ENCODE results near the gene CLCA1. TPM values are rescaled to one million over a fixed set of nuclear protein-coding genes. Genes with fewer than 3 reads are reported as not detected.

CLCA1 gene
- total RNA-seq, 1 donor from 2014 or later = not detected

DNA sequence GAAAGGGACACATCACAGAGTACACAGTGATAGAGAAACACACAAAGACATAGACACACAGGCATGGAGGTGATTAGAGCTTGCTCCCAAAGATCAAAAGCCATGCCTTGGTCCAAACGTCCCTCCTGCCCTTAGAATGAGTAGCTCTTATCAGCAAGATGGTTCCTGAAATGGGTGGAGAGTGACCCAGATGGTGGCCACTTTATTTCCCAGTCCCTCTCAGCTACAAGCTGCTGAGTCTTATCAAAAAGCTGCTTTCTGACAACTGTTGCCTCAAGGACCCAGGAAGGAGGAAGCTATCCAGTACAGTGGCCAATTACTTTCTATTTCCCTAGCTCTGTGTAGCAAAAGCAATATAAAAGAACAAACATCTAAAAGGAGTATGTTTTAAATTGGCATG, 7.7 kb upstream of the CLCA1 start:
- ATAC-seq = no peak
- intact Hi-C loops (cut with DNase I) = no loop called here
- no peak for DNase-seq (ENCODE audit: low spot score)

DNA sequence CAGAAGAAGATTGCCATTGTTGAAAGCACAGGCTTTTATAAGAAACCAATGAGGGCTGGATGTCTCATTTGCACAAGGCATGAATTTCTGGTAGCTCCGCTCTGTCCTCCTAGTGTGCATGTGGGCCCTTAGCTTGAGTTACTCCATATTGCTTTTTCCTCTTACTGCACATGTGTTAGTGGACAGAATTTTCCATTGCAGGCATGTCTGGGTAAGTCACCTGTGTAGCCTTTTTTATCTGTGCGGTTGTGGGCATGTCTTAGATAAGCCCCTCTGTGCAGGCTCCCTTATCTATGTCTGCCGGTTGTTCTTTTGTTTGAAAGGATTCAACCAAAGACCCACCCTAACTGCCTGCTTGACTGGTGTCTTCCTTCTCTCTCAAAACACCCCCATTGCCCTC, 7.2 kb upstream of the CLCA1 start:
- ATAC-seq = no peak
- intact Hi-C loops (cut with DNase I) = no loop called here
- DNase-seq (ENCODE audit: low spot score) = no peak

- no peak for DNase-seq (ENCODE audit: low spot score)
- no peak for ATAC-seq
- intact Hi-C loops (cut with DNase I) = no loop called here
Measured at GRCh38 chr1:86464819-86465218, 3.9 kb upstream of the CLCA1 start.

DNA sequence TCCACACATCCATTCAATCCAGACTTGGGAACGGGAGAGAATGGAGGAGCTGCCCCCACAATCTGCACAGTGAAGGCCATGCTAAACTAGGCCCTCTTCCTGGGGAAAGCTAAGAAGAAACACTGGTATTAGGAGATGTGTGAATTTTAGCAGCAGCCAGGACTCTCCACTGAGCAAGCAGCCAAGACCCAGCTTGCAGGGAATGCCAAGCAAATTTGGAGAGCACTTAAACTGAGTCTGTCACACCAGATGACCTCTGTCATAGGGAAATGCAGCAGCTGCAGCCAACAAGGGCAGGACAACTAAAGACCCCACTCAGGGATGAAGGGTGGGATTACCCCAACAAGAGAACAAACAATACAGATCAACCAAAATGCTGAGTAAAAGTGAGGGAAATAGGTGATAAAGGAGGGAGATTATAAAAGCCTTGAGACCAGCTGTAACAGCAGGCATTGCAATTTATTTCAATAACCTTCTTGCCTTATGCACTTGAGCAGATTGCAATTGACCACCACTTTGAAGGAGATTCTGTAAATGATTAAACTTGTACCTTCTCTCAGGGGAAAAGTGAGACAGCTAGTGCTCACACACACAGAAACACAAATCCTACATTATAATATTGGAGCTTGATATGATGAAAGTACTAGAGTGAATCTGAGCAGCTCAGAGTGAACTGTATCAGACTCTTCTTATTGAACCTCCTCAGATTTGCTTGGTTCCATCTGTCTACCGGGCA, 2.5 kb upstream of the CLCA1 start:
- ATAC-seq (no peak), DNase-seq (ENCODE audit: low spot score) (no peak)
- intact Hi-C loops (cut with DNase I) = no loop called here

GRCh38 chr1:86466986-86467385, 1.7 kb upstream of the CLCA1 start:
- DNase-seq (ENCODE audit: low spot score) = no peak
- intact Hi-C loops (cut with DNase I) = no loop called here
- no peak for ATAC-seq

DNA sequence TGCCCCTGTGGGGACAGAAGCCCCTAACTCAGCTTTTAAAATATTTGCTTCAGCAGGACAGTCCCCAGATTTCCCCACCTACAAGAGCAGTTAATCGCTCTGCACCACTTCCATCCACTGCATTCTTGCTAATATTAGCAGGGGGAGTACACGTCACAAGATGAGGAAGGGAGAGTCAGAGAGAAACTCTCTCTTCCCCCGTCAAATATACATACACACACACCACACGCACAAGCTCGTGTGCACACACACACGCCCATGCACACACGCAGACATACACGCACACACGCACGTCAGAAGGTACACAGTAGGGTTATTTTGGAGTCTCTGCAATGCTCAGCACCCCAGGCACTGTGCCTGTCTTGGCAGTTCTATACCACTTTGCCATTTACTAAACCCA, 2.1 kb downstream of the CLCA1 start:
- DNase-seq (ENCODE audit: low spot score) = no peak
- peak; percentile 65 for ATAC-seq
- intact Hi-C loops (cut with DNase I) = no loop called here

- ATAC-seq = no peak
- DNase-seq (ENCODE audit: low spot score) = no peak
- intact Hi-C loops (cut with DNase I) = no loop called here
Measured at GRCh38 chr1:86471291-86471690, 2.6 kb downstream of the CLCA1 start.

- DNase-seq (ENCODE audit: low spot score) = no peak
- intact Hi-C loops (cut with DNase I) = no loop called here
- no peak for ATAC-seq
Measured at GRCh38 chr1:86472152-86472551, 3.4 kb downstream of the CLCA1 start.

GRCh38 chr1:86472767-86473166, 4.0 kb downstream of the CLCA1 start:
- no peak for DNase-seq (ENCODE audit: low spot score)
- ATAC-seq = no peak
- intact Hi-C loops (cut with DNase I) = no loop called here

DNA sequence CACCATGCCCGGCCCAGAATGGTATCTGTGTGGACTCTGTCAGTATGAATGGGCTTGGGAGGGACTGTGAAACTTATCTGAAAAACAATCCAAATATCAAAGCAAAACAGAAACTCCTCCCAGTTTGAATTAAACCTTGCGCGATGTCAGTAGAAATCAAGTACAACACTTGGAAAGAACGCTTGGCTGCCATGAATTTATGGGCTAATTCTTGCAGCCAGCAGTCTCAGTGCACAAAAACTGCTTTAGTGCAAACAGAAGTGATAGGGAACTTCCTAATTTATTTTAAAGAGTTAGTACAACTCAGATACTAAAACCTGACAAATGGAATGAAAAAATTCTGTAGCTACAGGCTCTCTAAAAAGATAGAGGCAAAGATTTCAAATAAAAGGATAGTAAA, 8.5 kb downstream of the CLCA1 start:
- ATAC-seq = no peak
- intact Hi-C loops (cut with DNase I) = no loop called here
- DNase-seq (ENCODE audit: low spot score) = no peak

GRCh38 chr1:86477682-86478081, 9.0 kb downstream of the CLCA1 start:
- ATAC-seq (peak; percentile 56), DNase-seq (ENCODE audit: low spot score) (no peak)
- intact Hi-C loops (cut with DNase I) = no loop called here

GRCh38 chr1:86478416-86479156, 9.9 kb downstream of the CLCA1 start:
- intact Hi-C loops (cut with DNase I) = no loop called here
- DNase-seq (ENCODE audit: low spot score) (no peak), ATAC-seq (peak; percentile 84)

GRCh38 chr1:86481966-86482365, 13.2 kb downstream of the CLCA1 start:
- ATAC-seq (no peak), DNase-seq (ENCODE audit: low spot score) (no peak)
- intact Hi-C loops (cut with DNase I) = no loop called here

GRCh38 chr1:86487131-86487810, 18.5 kb downstream of the CLCA1 start:
- peak; percentile 98 for ATAC-seq
- intact Hi-C loops (cut with DNase I) = no loop called here
- peak; percentile 76 for DNase-seq (ENCODE audit: low spot score)

- intact Hi-C loops (cut with DNase I) = no loop called here
- ATAC-seq (no peak), DNase-seq (ENCODE audit: low spot score) (no peak)
Measured at GRCh38 chr1:86487811-86488141, 19.0 kb downstream of the CLCA1 start.

DNA sequence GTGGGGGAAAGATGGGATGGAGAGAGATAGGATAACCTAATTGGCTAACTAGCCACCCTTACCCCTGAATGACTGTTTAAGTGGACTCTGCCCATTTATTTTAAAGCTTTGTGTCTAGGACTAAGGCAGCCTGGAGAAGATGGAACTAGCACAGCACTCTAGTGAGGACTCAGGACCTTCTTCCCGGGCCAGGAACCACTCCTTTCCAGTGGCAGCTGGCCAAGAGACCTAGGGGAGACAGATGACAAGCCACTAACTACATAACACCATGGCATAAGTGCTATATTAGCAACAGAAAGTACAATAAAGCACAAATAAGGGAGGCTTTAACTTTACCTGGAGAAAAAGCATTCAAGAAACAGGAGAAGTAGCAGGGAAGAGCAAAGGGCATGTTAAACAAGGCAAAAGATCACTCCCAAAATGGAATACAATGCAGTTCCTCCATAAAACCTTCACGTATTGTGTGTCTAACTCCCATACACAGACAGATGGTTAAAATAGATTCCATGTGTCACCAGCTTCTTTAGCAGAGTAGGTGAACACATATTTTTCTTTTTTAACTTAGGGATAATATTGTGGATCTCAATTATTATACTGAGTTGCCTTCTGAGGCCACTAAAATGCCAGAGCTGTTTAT, 20.6 kb downstream of the CLCA1 start:
- ATAC-seq (no peak), DNase-seq (ENCODE audit: low spot score) (no peak)
- intact Hi-C loops (cut with DNase I) = no loop called here

- intact Hi-C loops (cut with DNase I) = no loop called here
- DNase-seq (ENCODE audit: low spot score) (no peak), ATAC-seq (no peak)
Measured at GRCh38 chr1:86491171-86491950, 22.6 kb downstream of the CLCA1 start.

DNA sequence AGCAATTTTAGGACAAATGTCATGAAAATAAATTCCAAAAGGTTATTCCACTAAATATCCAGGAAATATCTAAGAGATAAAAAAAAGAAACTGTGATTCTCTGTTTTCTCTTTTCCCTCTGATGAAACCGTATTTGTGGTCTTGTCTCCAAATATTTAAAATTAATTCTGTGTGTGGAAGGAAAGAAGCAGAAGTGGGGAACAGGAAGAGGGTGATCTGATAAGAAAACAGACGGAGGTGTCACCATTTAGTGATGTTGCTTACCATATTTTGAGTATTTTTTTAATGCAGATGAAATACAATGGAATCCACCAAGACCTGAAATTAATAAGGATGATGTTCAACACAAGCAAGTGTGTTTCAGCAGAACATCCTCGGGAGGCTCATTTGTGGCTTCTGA, 29.6 kb downstream of the CLCA1 start:
- DNase-seq (ENCODE audit: low spot score) (no peak), ATAC-seq (no peak)
- intact Hi-C loops (cut with DNase I) = no loop called here

DNA sequence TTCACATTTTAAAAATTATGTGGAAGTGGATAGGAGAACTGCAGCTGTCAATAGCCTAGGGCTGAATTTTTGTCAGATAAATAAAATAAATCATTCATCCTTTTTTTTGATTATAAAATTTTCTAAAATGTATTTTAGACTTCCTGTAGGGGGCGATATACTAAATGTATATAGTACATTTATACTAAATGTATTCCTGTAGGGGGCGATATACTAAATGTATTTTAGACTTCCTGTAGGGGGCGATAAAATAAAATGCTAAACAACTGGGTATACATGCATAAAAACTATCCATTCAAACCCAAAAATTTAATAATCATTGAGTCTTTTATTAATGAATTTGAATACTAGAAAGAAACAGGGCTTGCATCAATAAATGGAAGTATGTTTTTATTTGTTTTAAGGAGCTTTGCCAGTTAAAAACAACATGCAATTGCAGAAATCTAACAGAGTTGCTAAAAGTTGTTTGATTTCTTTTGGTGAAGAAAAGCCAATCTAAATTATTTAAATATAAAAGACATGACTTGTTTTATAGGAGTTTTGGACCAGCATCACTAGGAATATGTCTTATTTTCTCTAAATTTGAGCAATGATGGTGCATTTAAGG, 31.4 kb downstream of the CLCA1 start:
- intact Hi-C loops (cut with DNase I) = loop anchor here (5.0 kb wide), 1 partner anchor 118 kb away; no protein-coding TSS in a partner anchor
- ATAC-seq (no peak), DNase-seq (ENCODE audit: low spot score) (no peak)

Data from sciatic nerve (tissue), 2 donors.